Colonic mucosa (tissue), 4 donors: ENCODE data around the gene POLR1B. TPM values are rescaled to one million over a fixed set of nuclear protein-coding genes. Genes with fewer than 3 reads are reported as not detected.
A peak's percentile ranks its signal among the peaks of the same experiment; 100 is the strongest.
"Not testable (repeated sequence)": the region's sequence is repeated elsewhere in the genome, so short reads cannot be mapped to it uniquely, and the experiment has no call there.

Source experiments
- DNase-seq: peaks from one replicate; pipeline ENCODE4 v3.0.0-alpha.2; 2020
- H3K27ac ChIP-seq: fragments of 200-600 bp; one replicate; pipeline ENCODE4 v1.8.0; 2021
- H3K27me3 ChIP-seq: fragments of 200-600 bp; one replicate; pipeline ENCODE4 v1.8.0; 2021
- H3K36me3 ChIP-seq: fragments of 200-600 bp; one replicate; pipeline ENCODE4 v1.8.0; 2021
- H3K4me1 ChIP-seq: fragments of 200-600 bp; one replicate; pipeline ENCODE4 v1.8.0; 2021; ENCODE audit warnings: mild to moderate bottlenecking
- H3K4me3 ChIP-seq: fragments of 200-600 bp; one replicate; pipeline ENCODE4 v1.8.0; 2021
- H3K9ac ChIP-seq, 2 donors: one replicate each; pipeline ENCODE4 v1.7.0; 2013; ENCODE audit warnings: control low read depth in 2 of 2, low read depth in 2 of 2, low read length in 2 of 2
- H3K9me3 ChIP-seq: fragments of 200-600 bp; one replicate; pipeline ENCODE4 v1.8.0; 2021
- CTCF ChIP-seq: fragments of 200-600 bp; IDR thresholded peaks from one replicate; pipeline ENCODE4 v1.8.0; 2022; ENCODE audit warnings: antibody characterized with exemption, mild to moderate bottlenecking
- intact Hi-C: fragments of 100-400 bp; cut with DNase I; formaldehyde crosslinking; loops from one replicate; pipeline ENCODE4 v1.14.1; 2022
- total RNA-seq, 2 donors: library from RNA; stranded (reverse); fragmentation: NEBNext Ultra II Directional in 1 of 2; extraction: Animal tissue kit (Norgen Biotek cat#: 25700) in 1 of 2; gene quantifications; one replicate each; pipeline ENCODE4 v1.2.1, GENCODE V29; 2021
- donor health status: healthy.
- donor health status: DM: no; HTN: no; CAD: no.
- donor health status: DM: no; HTN: no; CAD: no.

The POLR1B gene
- total RNA-seq, 2 donors from 2014 or later = 13.5 to 29.6 TPM

DNA sequence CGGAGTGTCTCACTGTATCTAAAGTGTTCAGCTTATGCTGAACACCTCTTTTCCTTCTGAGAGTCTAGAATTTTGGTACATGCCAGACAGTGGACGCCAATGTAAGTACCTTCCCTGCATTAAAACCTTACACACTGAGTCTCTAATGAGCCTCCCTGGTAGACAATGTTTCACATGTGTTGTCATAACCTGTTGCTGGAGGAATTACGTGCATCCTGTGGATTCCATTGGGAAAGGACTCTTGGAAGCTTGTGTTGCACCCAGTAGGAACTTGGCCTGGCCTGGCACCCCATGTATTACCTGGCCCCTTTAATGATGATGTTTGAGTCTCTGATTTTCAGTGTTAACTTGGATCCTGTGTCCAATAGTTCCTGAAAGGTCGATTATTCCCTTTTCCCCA lies 62.7 kb downstream of the POLR1B start:
- H3K27me3 ChIP-seq = no peaks in the 10 kb centered on the region
- H3K4me1 ChIP-seq = no peaks in the 10 kb centered on the region
- no peak for TF ChIP-seq CTCF
- no peak overlapping the region for H3K27ac ChIP-seq
- no peak overlapping the region for H3K4me3 ChIP-seq
- no peaks in the 10 kb centered on the region for H3K36me3 ChIP-seq
- no peak for DNase-seq
- intact Hi-C loops = loop anchor here (10.0 kb wide), 1 partner anchor 340 kb away; no protein-coding TSS in a partner anchor
- H3K9me3 ChIP-seq = no peaks in the 10 kb centered on the region
- no peak overlapping the region for H3K9ac ChIP-seq

- intact Hi-C loops = loop anchor here (10.0 kb wide), 1 partner anchor 339 kb away; no protein-coding TSS in a partner anchor
- no peak overlapping the region for H3K27ac ChIP-seq
- H3K9me3 ChIP-seq = no peaks in the 10 kb centered on the region
- DNase-seq = no peak
- H3K36me3 ChIP-seq = no peaks in the 10 kb centered on the region
- H3K27me3 ChIP-seq = no peaks in the 10 kb centered on the region
- H3K4me1 ChIP-seq = no peaks in the 10 kb centered on the region
- H3K9ac ChIP-seq = peak overlapping the region in 1 of 2 donors; percentile 14
- no peak overlapping the region for H3K4me3 ChIP-seq
- TF ChIP-seq CTCF = no peak
Observed at GRCh38 chr2:112605926-112606325, 63.7 kb downstream of the POLR1B start.

- peak overlapping the region; percentile 27 for H3K27ac ChIP-seq
- TF ChIP-seq CTCF = no peak
- peak; percentile 72 for DNase-seq
- no peaks in the 10 kb centered on the region for H3K36me3 ChIP-seq
- H3K4me3 ChIP-seq = no peak overlapping the region
- H3K9me3 ChIP-seq = no peaks in the 10 kb centered on the region
- no peaks in the 10 kb centered on the region for H3K4me1 ChIP-seq
- intact Hi-C loops = loop anchor here (10.0 kb wide), 1 partner anchor 338 kb away; no protein-coding TSS in a partner anchor
- H3K9ac ChIP-seq = peak overlapping the region; percentile 5 to 14
- no peaks in the 10 kb centered on the region for H3K27me3 ChIP-seq
Observed at GRCh38 chr2:112606547-112606946, 64.3 kb downstream of the POLR1B start.

- no peaks in the 10 kb centered on the region for H3K27me3 ChIP-seq
- no peak overlapping the region for H3K27ac ChIP-seq
- no peaks in the 10 kb centered on the region for H3K9me3 ChIP-seq
- H3K4me3 ChIP-seq = no peak overlapping the region
- no peaks in the 10 kb centered on the region for H3K36me3 ChIP-seq
- intact Hi-C loops = loop anchor here (10.0 kb wide), 1 partner anchor 337 kb away; no protein-coding TSS in a partner anchor
- H3K9ac ChIP-seq = no peak overlapping the region
- no peak for DNase-seq
- H3K4me1 ChIP-seq = no peaks in the 10 kb centered on the region
- no peak for TF ChIP-seq CTCF
Observed at GRCh38 chr2:112607680-112608438, 65.6 kb downstream of the POLR1B start.

DNA sequence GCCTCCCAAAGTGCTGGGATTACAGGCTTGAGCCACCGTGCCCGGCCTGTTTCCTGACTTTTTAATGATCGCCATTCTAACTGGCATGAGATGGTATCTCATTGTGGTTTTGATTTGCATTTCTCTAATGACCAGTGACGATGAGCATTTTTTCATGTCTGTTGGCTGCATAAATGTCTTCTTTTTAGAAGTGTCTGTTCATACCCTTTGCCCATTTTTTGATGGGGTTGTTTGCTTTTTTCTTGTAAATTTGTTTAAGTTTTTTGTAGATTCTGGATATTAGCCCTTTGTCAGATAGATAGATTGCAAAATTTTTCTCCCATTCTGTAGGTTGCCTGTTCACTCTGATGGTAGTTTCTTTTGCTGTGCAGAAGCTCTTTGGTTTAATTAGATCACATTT lies 67.1 kb downstream of the POLR1B start:
- DNase-seq, H3K27ac ChIP-seq, H3K9ac ChIP-seq, H3K4me3 ChIP-seq, H3K4me1 ChIP-seq, H3K9me3 ChIP-seq, H3K36me3 ChIP-seq, H3K27me3 ChIP-seq: not testable (repeated sequence)
- intact Hi-C loops = loop anchor here (10.0 kb wide), 1 partner anchor 335 kb away; no protein-coding TSS in a partner anchor

- H3K27ac ChIP-seq, H3K4me3 ChIP-seq, DNase-seq, H3K4me1 ChIP-seq, H3K9ac ChIP-seq, H3K36me3 ChIP-seq, H3K9me3 ChIP-seq, H3K27me3 ChIP-seq, intact Hi-C loops: not testable (repeated sequence)
Observed at GRCh38 chr2:112612283-112612682, 70.0 kb downstream of the POLR1B start.
